ENCODE results near the gene DAAM2.

The DAAM2 gene

DNA sequence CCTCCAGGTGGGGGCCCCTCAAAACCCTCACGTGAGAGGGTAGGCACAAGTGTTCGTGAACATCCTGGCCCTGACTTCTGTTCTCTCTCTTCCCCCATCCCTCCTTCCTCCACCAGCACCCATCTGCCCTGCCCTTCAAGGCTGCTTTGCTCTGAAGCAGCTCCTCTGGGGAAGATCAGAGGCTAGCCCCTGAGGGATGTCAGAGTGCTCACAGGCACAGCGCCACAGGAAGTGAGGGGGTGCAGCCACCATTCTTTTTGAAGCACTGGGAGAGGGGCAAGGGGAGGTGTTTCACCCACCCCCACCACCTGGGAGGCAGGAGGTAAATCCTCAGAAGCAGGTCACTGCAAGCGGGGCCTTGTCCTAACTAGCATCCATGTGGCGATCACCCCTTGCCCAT lies 130.6 kb downstream of the DAAM2 start:
- Mint-ChIP-seq H3K27ac (no peak overlapping the region), H3K4me3 (no peak overlapping the region), H3K9me3 (peaks cover 5% of the 10 kb centered on the region)

GRCh38 chr6:39923394-39923793 lies 131.2 kb downstream of the DAAM2 start:
- no peaks in the 10 kb centered on the region for H3K27me3 Mint-ChIP-seq
- H3K9me3 Mint-ChIP-seq, result peaks cover 5% of the 10 kb centered on the region
- H3K4me1 Mint-ChIP-seq (ENCODE audit: low read depth), result peaks cover 4% of the 10 kb centered on the region
- no peak overlapping the region for H3K27ac Mint-ChIP-seq
- no peaks in the 10 kb centered on the region for H3K36me3 Mint-ChIP-seq (ENCODE audit: low read depth)
- no peak overlapping the region for H3K4me3 Mint-ChIP-seq

More for the DNA sequence above, 130.6 kb downstream of the DAAM2 start:
- no peaks in the 10 kb centered on the region for H3K36me3 Mint-ChIP-seq (ENCODE audit: low read depth)
- no peaks in the 10 kb centered on the region for H3K27me3 Mint-ChIP-seq
- H3K4me1 Mint-ChIP-seq (ENCODE audit: low read depth), result peaks cover 4% of the 10 kb centered on the region

DNA sequence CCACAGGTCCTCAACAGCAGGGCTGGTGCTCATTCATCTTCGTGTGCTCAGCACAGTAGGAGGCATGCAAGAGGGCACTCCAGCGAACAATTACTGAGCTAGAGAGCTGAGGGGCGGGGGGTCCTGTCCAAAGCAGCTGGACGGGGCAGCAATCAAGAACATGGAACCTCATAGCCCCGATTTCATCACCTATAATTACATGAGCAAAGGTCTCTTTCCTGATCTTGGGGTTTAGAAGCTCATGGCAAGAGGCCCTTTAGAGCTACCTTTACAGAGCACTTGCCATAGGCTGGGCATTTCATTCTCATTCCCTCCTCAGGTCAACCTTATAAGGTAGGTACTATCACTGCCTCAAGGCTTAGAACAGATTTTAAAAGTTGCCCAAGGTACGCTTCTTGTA lies 131.7 kb downstream of the DAAM2 start:
- peaks cover 5% of the 10 kb centered on the region for H3K9me3 Mint-ChIP-seq

GRCh38 chr6:39924283-39924682 lies 132.1 kb downstream of the DAAM2 start:
- Mint-ChIP-seq H3K27ac (no peak overlapping the region), H3K36me3 (ENCODE audit: low read depth) (no peaks in the 10 kb centered on the region), H3K27me3 (no peaks in the 10 kb centered on the region), H3K4me1 (ENCODE audit: low read depth) (peaks cover 4% of the 10 kb centered on the region), H3K9me3 (peaks cover 5% of the 10 kb centered on the region), H3K4me3 (no peak overlapping the region)

More for the DNA sequence above, 131.7 kb downstream of the DAAM2 start:
- no peak overlapping the region for H3K27ac Mint-ChIP-seq
- H3K27me3 Mint-ChIP-seq, result no peaks in the 10 kb centered on the region
- H3K4me1 Mint-ChIP-seq (ENCODE audit: low read depth), result peaks cover 4% of the 10 kb centered on the region
- no peaks in the 10 kb centered on the region for H3K36me3 Mint-ChIP-seq (ENCODE audit: low read depth)
- H3K4me3 Mint-ChIP-seq, result no peak overlapping the region

GRCh38 chr6:39925191-39925930 lies 133.2 kb downstream of the DAAM2 start:
- Mint-ChIP-seq H3K4me1 (ENCODE audit: low read depth) (peaks cover 4% of the 10 kb centered on the region), H3K9me3 (peaks cover 5% of the 10 kb centered on the region), H3K36me3 (ENCODE audit: low read depth) (no peaks in the 10 kb centered on the region), H3K27ac (no peak overlapping the region), H3K27me3 (no peaks in the 10 kb centered on the region), H3K4me3 (no peak overlapping the region)

GRCh38 chr6:39925931-39926290 lies 133.7 kb downstream of the DAAM2 start:
- H3K27me3 Mint-ChIP-seq, result no peaks in the 10 kb centered on the region
- H3K9me3 Mint-ChIP-seq, result peaks cover 5% of the 10 kb centered on the region
- peaks cover 4% of the 10 kb centered on the region for H3K4me1 Mint-ChIP-seq (ENCODE audit: low read depth)
- no peak overlapping the region for H3K27ac Mint-ChIP-seq
- no peak overlapping the region for H3K4me3 Mint-ChIP-seq
- H3K36me3 Mint-ChIP-seq (ENCODE audit: low read depth), result no peaks in the 10 kb centered on the region

- Mint-ChIP-seq H3K36me3 (ENCODE audit: low read depth) (no peaks in the 10 kb centered on the region), H3K4me1 (ENCODE audit: low read depth) (peaks cover 4% of the 10 kb centered on the region), H3K9me3 (peaks cover 5% of the 10 kb centered on the region), H3K27me3 (no peaks in the 10 kb centered on the region), H3K27ac (no peak overlapping the region), H3K4me3 (peak overlapping the region; percentile 1)
Observed at GRCh38 chr6:39926668-39927067, 134.5 kb downstream of the DAAM2 start.

GRCh38 chr6:39927159-39927558 lies 135.0 kb downstream of the DAAM2 start:
- no peaks in the 10 kb centered on the region for H3K36me3 Mint-ChIP-seq (ENCODE audit: low read depth)
- no peak overlapping the region for H3K4me3 Mint-ChIP-seq
- peaks cover 4% of the 10 kb centered on the region for H3K4me1 Mint-ChIP-seq (ENCODE audit: low read depth)
- H3K27me3 Mint-ChIP-seq, result no peaks in the 10 kb centered on the region
- H3K27ac Mint-ChIP-seq, result no peak overlapping the region
- peaks cover 5% of the 10 kb centered on the region for H3K9me3 Mint-ChIP-seq

GRCh38 chr6:39929039-39929732 lies 137.0 kb downstream of the DAAM2 start:
- Mint-ChIP-seq H3K9me3 (peaks cover 5% of the 10 kb centered on the region), H3K27ac (no peak overlapping the region), H3K27me3 (peaks cover 8% of the 10 kb centered on the region), H3K4me3 (no peak overlapping the region), H3K36me3 (ENCODE audit: low read depth) (no peaks in the 10 kb centered on the region), H3K4me1 (ENCODE audit: low read depth) (peaks cover 14% of the 10 kb centered on the region)

DNA sequence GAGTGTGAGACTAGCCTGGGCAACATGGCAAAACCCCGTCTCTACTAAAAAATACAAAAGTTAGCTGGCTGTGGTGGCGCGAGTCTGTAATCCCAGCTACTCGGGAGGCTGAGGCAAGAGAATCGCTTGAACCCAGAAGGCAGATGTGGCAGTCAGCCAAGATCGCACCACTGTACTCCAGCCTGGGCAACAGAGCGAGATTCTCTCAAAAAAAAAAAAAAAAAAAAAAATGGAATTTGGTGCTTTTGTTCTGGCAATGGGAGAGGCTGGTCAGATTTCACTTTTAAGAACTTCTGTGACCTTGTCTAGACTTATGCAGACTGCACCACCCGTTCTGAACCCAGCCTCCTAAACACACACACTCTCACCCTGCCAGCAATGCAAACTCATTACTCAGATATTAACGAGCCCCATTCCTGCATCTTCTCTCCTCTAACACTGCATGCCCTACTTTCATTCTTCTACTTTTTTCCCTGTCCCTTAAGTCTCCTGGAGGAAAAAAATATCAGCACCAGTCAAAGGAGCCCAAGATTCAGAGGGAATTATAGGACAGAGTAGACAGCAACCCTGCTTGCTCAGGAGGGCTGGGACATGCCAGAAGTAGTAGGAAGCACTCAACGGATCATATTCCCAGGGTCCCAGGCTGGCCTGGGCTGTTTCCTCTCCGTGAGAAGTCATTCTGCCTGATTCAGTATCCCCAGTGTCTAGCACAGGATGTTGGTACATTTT lies 137.7 kb downstream of the DAAM2 start:
- no peak overlapping the region for H3K27ac Mint-ChIP-seq
- H3K27me3 Mint-ChIP-seq, result peaks cover 8% of the 10 kb centered on the region
- H3K4me3 Mint-ChIP-seq, result no peak overlapping the region
- no peaks in the 10 kb centered on the region for H3K36me3 Mint-ChIP-seq (ENCODE audit: low read depth)
- peaks cover 14% of the 10 kb centered on the region for H3K4me1 Mint-ChIP-seq (ENCODE audit: low read depth)
- peaks cover 5% of the 10 kb centered on the region for H3K9me3 Mint-ChIP-seq

DNA sequence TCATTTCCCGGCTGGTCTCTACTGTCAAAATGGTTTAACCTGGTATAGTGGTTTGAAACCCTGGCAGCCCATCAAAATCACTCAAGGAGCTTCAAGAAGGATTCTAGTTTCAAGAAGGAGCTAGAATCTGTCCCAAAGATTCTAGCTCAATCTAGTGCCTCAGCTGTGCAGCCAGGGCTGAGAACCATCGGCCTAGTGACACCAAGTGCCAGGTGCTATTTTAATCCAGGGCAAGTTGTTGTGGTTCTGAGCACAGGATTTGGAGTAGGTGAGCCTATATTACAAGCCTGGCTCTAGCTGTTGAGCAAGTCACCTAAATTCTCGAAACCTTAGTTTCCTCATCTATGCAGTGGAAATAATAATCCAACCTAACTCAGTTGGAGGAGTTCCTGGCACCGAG lies 138.4 kb downstream of the DAAM2 start:
- no peak overlapping the region for H3K27ac Mint-ChIP-seq

GRCh38 chr6:39931607-39932006 lies 139.4 kb downstream of the DAAM2 start:
- Mint-ChIP-seq H3K27me3 (peaks cover 15% of the 10 kb centered on the region), H3K4me3 (no peak overlapping the region), H3K27ac (no peak overlapping the region), H3K9me3 (no peaks in the 10 kb centered on the region), H3K36me3 (ENCODE audit: low read depth) (no peaks in the 10 kb centered on the region), H3K4me1 (ENCODE audit: low read depth) (peaks cover 14% of the 10 kb centered on the region)

More for the DNA sequence above, 138.4 kb downstream of the DAAM2 start:
- Mint-ChIP-seq H3K27me3 (peaks cover 13% of the 10 kb centered on the region), H3K4me1 (ENCODE audit: low read depth) (peaks cover 14% of the 10 kb centered on the region), H3K9me3 (peaks cover 5% of the 10 kb centered on the region), H3K36me3 (ENCODE audit: low read depth) (no peaks in the 10 kb centered on the region), H3K4me3 (no peak overlapping the region)

- H3K27ac Mint-ChIP-seq, result no peak overlapping the region
- peaks cover 14% of the 10 kb centered on the region for H3K4me1 Mint-ChIP-seq (ENCODE audit: low read depth)
- no peaks in the 10 kb centered on the region for H3K36me3 Mint-ChIP-seq (ENCODE audit: low read depth)
- H3K27me3 Mint-ChIP-seq, result peaks cover 19% of the 10 kb centered on the region
- H3K4me3 Mint-ChIP-seq, result no peak overlapping the region
- H3K9me3 Mint-ChIP-seq, result no peaks in the 10 kb centered on the region
Observed at GRCh38 chr6:39932386-39932910, 140.3 kb downstream of the DAAM2 start.

- no peaks in the 10 kb centered on the region for H3K36me3 Mint-ChIP-seq (ENCODE audit: low read depth)
- peaks cover 24% of the 10 kb centered on the region for H3K27me3 Mint-ChIP-seq
- H3K4me3 Mint-ChIP-seq, result peak overlapping the region; percentile 76
- H3K9me3 Mint-ChIP-seq, result no peaks in the 10 kb centered on the region
- H3K27ac Mint-ChIP-seq, result peak overlapping the region; percentile 51
- peaks cover 14% of the 10 kb centered on the region for H3K4me1 Mint-ChIP-seq (ENCODE audit: low read depth)
Observed at GRCh38 chr6:39933669-39934130, 141.5 kb downstream of the DAAM2 start.
